NB4 (cell line): ENCODE data around the gene TMEM198.

Source experiments
- POLR2A ChIP-seq: IDR thresholded peaks from 2 replicates; pipeline ENCODE4 v1.6.1; 2011; ENCODE audit warnings: mild to moderate bottlenecking; ENCODE audit not compliant: insufficient read length; ENCODE audit errors: extremely low read depth
- TF ChIP-seq, protein P1 (sequence below): IDR thresholded peaks from one replicate; pipeline ENCODE4 v1.5.1; 2012; ENCODE audit warnings: low read depth, low read length

DNA sequence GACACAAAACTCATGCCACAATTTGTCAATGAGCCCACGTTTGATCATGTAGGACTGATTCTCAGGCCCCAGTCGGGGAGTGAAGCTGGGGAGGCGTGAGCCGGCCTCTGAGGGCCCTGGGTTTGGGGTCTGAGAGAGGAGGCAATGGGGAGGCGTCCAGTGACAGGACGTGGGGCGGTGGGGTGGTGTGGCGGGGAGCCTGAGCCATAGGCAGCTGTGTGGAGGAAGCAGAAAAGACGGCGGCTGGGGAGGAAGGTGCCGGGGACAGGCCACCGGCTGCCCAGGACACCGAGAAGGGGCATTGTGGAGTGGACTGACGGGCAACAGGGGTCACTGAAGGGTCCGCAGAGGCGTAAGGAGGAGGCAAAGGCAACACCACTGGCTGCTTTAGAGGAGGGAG lies 7.4 kb upstream of the TMEM198 start:
- TF ChIP-seq, protein P1, sequence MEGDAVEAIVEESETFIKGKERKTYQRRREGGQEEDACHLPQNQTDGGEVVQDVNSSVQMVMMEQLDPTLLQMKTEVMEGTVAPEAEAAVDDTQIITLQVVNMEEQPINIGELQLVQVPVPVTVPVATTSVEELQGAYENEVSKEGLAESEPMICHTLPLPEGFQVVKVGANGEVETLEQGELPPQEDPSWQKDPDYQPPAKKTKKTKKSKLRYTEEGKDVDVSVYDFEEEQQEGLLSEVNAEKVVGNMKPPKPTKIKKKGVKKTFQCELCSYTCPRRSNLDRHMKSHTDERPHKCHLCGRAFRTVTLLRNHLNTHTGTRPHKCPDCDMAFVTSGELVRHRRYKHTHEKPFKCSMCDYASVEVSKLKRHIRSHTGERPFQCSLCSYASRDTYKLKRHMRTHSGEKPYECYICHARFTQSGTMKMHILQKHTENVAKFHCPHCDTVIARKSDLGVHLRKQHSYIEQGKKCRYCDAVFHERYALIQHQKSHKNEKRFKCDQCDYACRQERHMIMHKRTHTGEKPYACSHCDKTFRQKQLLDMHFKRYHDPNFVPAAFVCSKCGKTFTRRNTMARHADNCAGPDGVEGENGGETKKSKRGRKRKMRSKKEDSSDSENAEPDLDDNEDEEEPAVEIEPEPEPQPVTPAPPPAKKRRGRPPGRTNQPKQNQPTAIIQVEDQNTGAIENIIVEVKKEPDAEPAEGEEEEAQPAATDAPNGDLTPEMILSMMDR = no peak
- TF ChIP-seq POLR2A = no peak
